B cell (primary cell): ENCODE results near the gene CFH. TPM values are rescaled to one million over a fixed set of nuclear protein-coding genes. Genes with fewer than 3 reads are reported as not detected.

Experiments
- ATAC-seq: fragments of 200-7000 bp; cut with Tn5 transposase; one replicate; pipeline ENCODE4 v1.10.0; 2021; ENCODE audit warnings: low read depth, mild to moderate bottlenecking, moderate number of reproducible peaks, moderate library complexity
- CTCF ChIA-PET: fragments of 350-600 bp; sonication (Branson Sonifier 250); formaldehyde crosslinking; loops from one replicate; lab custom pipeline; 2021; ENCODE audit warnings: antibody characterized with exemption, inconsistent platforms; lab: Charles Lee
- POLR2A ChIA-PET: fragments of 350-600 bp; sonication (Branson Sonifier 250); formaldehyde crosslinking; loops from one replicate; lab custom pipeline; 2021; ENCODE audit warnings: antibody characterized with exemption; lab: Charles Lee
- DNase-seq: peaks from one replicate; pipeline ENCODE4 v3.0.0; 2013
- H2AFZ ChIP-seq: 2 replicates; pipeline ENCODE4 v1.6.1; 2012; ENCODE audit warnings: mild to moderate bottlenecking, low read depth, low read length; ENCODE audit not compliant: insufficient read depth, poor library complexity, severe bottlenecking
- H3K27ac ChIP-seq, 2 donors: 1 replicate in 1 of 2; 2 replicates in 1 of 2; pipeline ENCODE4 v1.5.1; 2012 to 2013; ENCODE audit warnings: low read length in 2 of 2, mild to moderate bottlenecking in 2 of 2, moderate library complexity in 1 of 2
- H3K27me3 ChIP-seq, 4 experiments: fragments of 200-600 bp in 1 of 4; sonication (generic) in 1 of 4; replicated peaks in 1 of 4; 1 replicate in 2 of 4; 2 replicates in 2 of 4; pipeline versions ENCODE4 v1.6.1 to v1.7.0; 2013 to 2016; ENCODE audit warnings: low read length in 3 of 4, mild to moderate bottlenecking in 2 of 4, mixed read lengths in 1 of 4, moderate library complexity in 1 of 4; ENCODE audit not compliant: insufficient read depth in 4 of 4, control insufficient read depth in 3 of 4; ENCODE audit errors: control extremely low read depth in 1 of 4
- H3K36me3 ChIP-seq, 2 experiments: replicated peaks in 1 of 2; 1 replicate in 1 of 2; 2 replicates in 1 of 2; pipeline versions ENCODE4 v1.6.1 to v1.7.1; 2013; ENCODE audit warnings: low read length in 1 of 2; ENCODE audit not compliant: insufficient read depth in 2 of 2, control insufficient read depth in 1 of 2; ENCODE audit errors: control extremely low read depth in 1 of 2, extremely low read depth in 1 of 2
- H3K4me1 ChIP-seq, 2 donors: fragments of 200-600 bp in 1 of 2; sonication (generic) in 1 of 2; 1 replicate in 1 of 2; 2 replicates in 1 of 2; pipeline versions ENCODE4 v1.5.1 to v1.6.1; 2013 to 2017; ENCODE audit warnings: low read length in 2 of 2; ENCODE audit not compliant: control insufficient read depth in 2 of 2, insufficient read depth in 2 of 2
- H3K4me2 ChIP-seq: replicated peaks from 2 replicates; pipeline ENCODE3; 2012; ENCODE audit warnings: mild to moderate bottlenecking, low read depth, low read length; ENCODE audit not compliant: poor library complexity, severe bottlenecking
- H3K4me3 ChIP-seq, 5 experiments: fragments of 200-600 bp in 1 of 5; sonication (generic) in 1 of 5; 1 replicate in 3 of 5; 2 replicates in 2 of 5; pipeline versions ENCODE4 v1.5.1 to v1.7.0; 2011 to 2016; ENCODE audit warnings: low read length in 4 of 5, mild to moderate bottlenecking in 4 of 5, low read depth in 2 of 5, control low read depth in 1 of 5, moderate library complexity in 1 of 5; ENCODE audit not compliant: insufficient read depth in 1 of 5; ENCODE audit errors: control extremely low read depth in 1 of 5, extremely low read depth in 1 of 5
- H3K79me2 ChIP-seq: fragments of 200-600 bp; sonication (generic); one replicate; pipeline ENCODE4 v1.6.0; 2016; ENCODE audit warnings: low read length; ENCODE audit not compliant: control insufficient read depth, insufficient read depth
- H3K9ac ChIP-seq: fragments of 200-600 bp; sonication (generic); 2 replicates; pipeline ENCODE4 v1.6.1; 2017; ENCODE audit warnings: mild to moderate bottlenecking, low read length, moderate library complexity
- H3K9me3 ChIP-seq, 3 donors: one replicate each; pipeline versions ENCODE4 v1.6.1 to v1.7.1; 2013; ENCODE audit warnings: low read length in 2 of 3; ENCODE audit not compliant: control insufficient read depth in 2 of 3, insufficient read depth in 1 of 3; ENCODE audit errors: control extremely low read depth in 1 of 3
- H4K20me1 ChIP-seq: 2 replicates; pipeline ENCODE4 v1.6.0; 2012; ENCODE audit warnings: mild to moderate bottlenecking, low read length; ENCODE audit not compliant: insufficient read depth, control insufficient read depth, poor library complexity, severe bottlenecking
- H3K27ac Mint-ChIP-seq: one replicate; pipeline ENCODE4 v1.8.0; 2021; ENCODE audit warnings: mixed read lengths
- H3K27me3 Mint-ChIP-seq: one replicate; pipeline ENCODE4 v1.8.0; 2021; ENCODE audit warnings: mixed read lengths
- H3K4me1 Mint-ChIP-seq: one replicate; pipeline ENCODE4 v1.8.0; 2021; ENCODE audit warnings: mixed read lengths
- H3K4me3 Mint-ChIP-seq: one replicate; pipeline ENCODE4 v1.8.0; 2021; ENCODE audit warnings: mixed read lengths
- H3K9me3 Mint-ChIP-seq: one replicate; pipeline ENCODE4 v1.8.0; 2022; ENCODE audit warnings: mixed read lengths; ENCODE audit not compliant: insufficient read depth
- EZH2 ChIP-seq: IDR thresholded peaks from 2 replicates; pipeline ENCODE4 v1.6.1; 2012; ENCODE audit warnings: borderline replicate concordance, low read depth, mild to moderate bottlenecking, moderate library complexity, low read length; ENCODE audit not compliant: insufficient read depth, poor library complexity, severe bottlenecking
- WGBS: methylation state at CpG from one replicate; pipeline ENCODE4 v1.1.5; 2013; ENCODE audit warnings: missing lambda C conversion rate; ENCODE audit not compliant: insufficient coverage; 5-methylcytosine and 5-hydroxymethylcytosine counted together
- intact Hi-C: fragments of 100-400 bp; cut with micrococcal nuclease; formaldehyde crosslinking; loops from one replicate; pipeline ENCODE4 v1.10.0; 2022
- polyA plus RNA-seq: library from polyadenylated mRNA; depleted of rRNA; stranded (reverse); fragments of >200 nt; gene quantifications from 2 replicates; pipeline ENCODE4 v1.2.3, GENCODE V29; 2012
- total RNA-seq, 2 donors: library from RNA; stranded (reverse); fragments of 120-200 nt in 1 of 2; gene quantifications; 1 replicate in 1 of 2; 2 replicates in 1 of 2; pipeline versions ENCODE4 v1.2.3 to v1.2.4, GENCODE V29; 2013 to 2022
- TF ChIP-seq, protein P1 (sequence below): fragments of 200-600 bp; IDR thresholded peaks from one replicate; pipeline ENCODE4 v1.8.0; 2022; ENCODE audit warnings: antibody characterized with exemption, mild to moderate bottlenecking

CFH gene
- total and polyA plus RNA-seq, 2 donors (not counting 1 experiment from before 2014, with no cell fraction given), result not detected

DNA sequence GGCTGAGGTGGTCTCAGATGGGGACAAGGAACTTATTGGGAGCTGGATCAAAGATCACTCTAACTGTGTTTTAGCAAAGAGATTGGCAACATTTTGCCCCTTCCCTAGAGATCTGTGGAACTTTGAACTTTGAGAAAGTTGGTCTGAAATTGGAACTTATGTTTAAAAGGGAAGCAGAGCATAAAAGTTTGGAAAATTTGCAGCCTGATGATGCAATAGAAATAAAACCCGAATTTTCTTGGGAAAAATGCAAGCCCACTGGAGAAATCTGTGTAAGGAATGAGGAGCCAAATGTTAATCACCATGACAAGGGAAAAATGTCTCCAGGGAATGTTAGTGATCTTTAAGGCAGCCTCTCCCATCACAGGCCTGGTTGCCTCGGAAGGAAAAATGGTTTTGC is 17.2 kb downstream of the CFH start:
- Histone ChIP-seq H3K79me2 (no peaks in the 10 kb centered on the region), H3K27me3 (no peaks in the 10 kb centered on the region), H3K36me3 (no peaks in the 10 kb centered on the region), H3K27ac (no peak overlapping the region), H3K9me3 (no peaks in the 10 kb centered on the region), H3K4me1 (no peaks in the 10 kb centered on the region), H3K4me3 (no peak overlapping the region), H3K4me2 (no peak overlapping the region), H2AFZ (no peak overlapping the region), H3K9ac (no peak overlapping the region), H4K20me1 (no peaks in the 10 kb centered on the region)
- H3K4me3 Mint-ChIP-seq, result no peak overlapping the region
- no peaks in the 10 kb centered on the region for H3K9me3 Mint-ChIP-seq
- no peaks in the 10 kb centered on the region for H3K4me1 Mint-ChIP-seq
- no peaks in the 10 kb centered on the region for H3K27me3 Mint-ChIP-seq
- WGBS, result 90% methylated on average over 2 of the region's 2 CpGs
- DNase-seq, result no peak
- no peak for TF ChIP-seq EZH2
- TF ChIP-seq, protein P1, sequence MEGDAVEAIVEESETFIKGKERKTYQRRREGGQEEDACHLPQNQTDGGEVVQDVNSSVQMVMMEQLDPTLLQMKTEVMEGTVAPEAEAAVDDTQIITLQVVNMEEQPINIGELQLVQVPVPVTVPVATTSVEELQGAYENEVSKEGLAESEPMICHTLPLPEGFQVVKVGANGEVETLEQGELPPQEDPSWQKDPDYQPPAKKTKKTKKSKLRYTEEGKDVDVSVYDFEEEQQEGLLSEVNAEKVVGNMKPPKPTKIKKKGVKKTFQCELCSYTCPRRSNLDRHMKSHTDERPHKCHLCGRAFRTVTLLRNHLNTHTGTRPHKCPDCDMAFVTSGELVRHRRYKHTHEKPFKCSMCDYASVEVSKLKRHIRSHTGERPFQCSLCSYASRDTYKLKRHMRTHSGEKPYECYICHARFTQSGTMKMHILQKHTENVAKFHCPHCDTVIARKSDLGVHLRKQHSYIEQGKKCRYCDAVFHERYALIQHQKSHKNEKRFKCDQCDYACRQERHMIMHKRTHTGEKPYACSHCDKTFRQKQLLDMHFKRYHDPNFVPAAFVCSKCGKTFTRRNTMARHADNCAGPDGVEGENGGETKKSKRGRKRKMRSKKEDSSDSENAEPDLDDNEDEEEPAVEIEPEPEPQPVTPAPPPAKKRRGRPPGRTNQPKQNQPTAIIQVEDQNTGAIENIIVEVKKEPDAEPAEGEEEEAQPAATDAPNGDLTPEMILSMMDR, result no peak
- ChIA-PET CTCF (no interaction called here), POLR2A (no interaction called here)
- intact Hi-C loops, result no loop called here
- no peak overlapping the region for H3K27ac Mint-ChIP-seq
- no peak for ATAC-seq

DNA sequence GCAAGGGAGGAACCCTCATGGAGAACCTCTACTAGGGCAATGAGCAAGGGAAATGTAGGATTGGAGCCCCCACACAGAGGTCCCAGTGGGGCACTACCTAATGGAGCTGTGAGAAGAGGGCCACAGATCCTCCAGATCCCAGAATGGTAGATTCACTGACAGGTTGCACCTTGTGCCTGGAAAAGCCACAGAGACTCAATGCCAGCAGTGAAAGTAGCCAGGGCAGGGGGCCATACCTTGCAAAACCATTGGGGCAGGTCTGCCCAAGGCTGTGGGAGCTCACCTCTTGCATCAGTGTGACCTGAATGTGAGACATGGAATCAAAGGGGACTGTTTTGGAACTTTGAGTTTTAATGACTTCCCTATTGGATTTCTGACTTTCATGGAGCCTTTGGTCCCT is 17.9 kb downstream of the CFH start:
- H3K4me3 Mint-ChIP-seq, result no peak overlapping the region
- H3K27ac Mint-ChIP-seq, result no peak overlapping the region
- no peaks in the 10 kb centered on the region for H3K9me3 Mint-ChIP-seq
- H4K20me1 ChIP-seq, result no peaks in the 10 kb centered on the region
- no peaks in the 10 kb centered on the region for H3K79me2 ChIP-seq
- no peak overlapping the region for H2AFZ ChIP-seq
- no peaks in the 10 kb centered on the region for H3K4me1 ChIP-seq
- H3K27me3 Mint-ChIP-seq, result no peaks in the 10 kb centered on the region
- H3K4me2 ChIP-seq, result no peak overlapping the region
- ChIA-PET CTCF (no interaction called here), POLR2A (no interaction called here)
- H3K4me3 ChIP-seq, result no peak overlapping the region
- no peak for DNase-seq
- intact Hi-C loops, result no loop called here
- ATAC-seq, result no peak
- no peaks in the 10 kb centered on the region for H3K4me1 Mint-ChIP-seq
- H3K27me3 ChIP-seq, result no peaks in the 10 kb centered on the region
- H3K27ac ChIP-seq, result no peak overlapping the region
- no peaks in the 10 kb centered on the region for H3K36me3 ChIP-seq
- H3K9ac ChIP-seq, result no peak overlapping the region
- no peaks in the 10 kb centered on the region for H3K9me3 ChIP-seq
- no peak for TF ChIP-seq EZH2
- TF ChIP-seq, protein P1, result no peak
